ENCODE measurements around the gene IL12A. TPM values are rescaled to one million over a fixed set of nuclear protein-coding genes. Genes with fewer than 3 reads are reported as not detected.

The IL12A gene
- total RNA-seq, 4 donors from 2014 or later = 0.73 TPM; not detected in 3

- no peak overlapping the region for H3K27ac ChIP-seq
- no peaks in the 10 kb centered on the region for H3K4me1 ChIP-seq
- no peaks in the 10 kb centered on the region for H3K36me3 ChIP-seq
- DNase-seq = no peak
- H3K27me3 ChIP-seq = no peaks in the 10 kb centered on the region
- H3K9me3 ChIP-seq = no peaks in the 10 kb centered on the region
- H3K4me3 ChIP-seq = no peak overlapping the region
- TF ChIP-seq CTCF (IDR thresholded peaks at IDR 0.05) (no peak), POLR2A (IDR thresholded peaks at IDR 0.05) (no peak)
- intact Hi-C loops (cut with DNase I; ENCODE audit: low total_unique reads) = no loop called here
Observed at GRCh38 chr3:159992589-159992988, 4.0 kb downstream of the IL12A start.

- H3K9me3 ChIP-seq = no peaks in the 10 kb centered on the region
- H3K36me3 ChIP-seq = no peaks in the 10 kb centered on the region
- intact Hi-C loops (cut with DNase I; ENCODE audit: low total_unique reads) = no loop called here
- DNase-seq = no peak
- H3K27me3 ChIP-seq = no peaks in the 10 kb centered on the region
- no peaks in the 10 kb centered on the region for H3K4me1 ChIP-seq
- no peak overlapping the region for H3K4me3 ChIP-seq
- TF ChIP-seq POLR2A (IDR thresholded peaks at IDR 0.05) (no peak), CTCF (IDR thresholded peaks at IDR 0.05) (no peak)
- no peak overlapping the region for H3K27ac ChIP-seq
Observed at GRCh38 chr3:159994182-159994581, 5.5 kb downstream of the IL12A start.

- intact Hi-C loops (cut with DNase I; ENCODE audit: low total_unique reads) = no loop called here
- no peaks in the 10 kb centered on the region for H3K27me3 ChIP-seq
- no peak for DNase-seq
- no peaks in the 10 kb centered on the region for H3K36me3 ChIP-seq
- no peak overlapping the region for H3K27ac ChIP-seq
- TF ChIP-seq CTCF (IDR thresholded peaks at IDR 0.05) (no peak), POLR2A (IDR thresholded peaks at IDR 0.05) (no peak)
- H3K9me3 ChIP-seq = no peaks in the 10 kb centered on the region
- no peak overlapping the region for H3K4me3 ChIP-seq
- H3K4me1 ChIP-seq = no peaks in the 10 kb centered on the region
Observed at GRCh38 chr3:159995091-159995490, 6.5 kb downstream of the IL12A start.

- no peak for TF ChIP-seq POLR2A (IDR thresholded peaks at IDR 0.05)
- TF ChIP-seq CTCF (IDR thresholded peaks at IDR 0.05) = no peak
- H3K4me1 ChIP-seq = no peaks in the 10 kb centered on the region
- no peaks in the 10 kb centered on the region for H3K9me3 ChIP-seq
- intact Hi-C loops (cut with DNase I; ENCODE audit: low total_unique reads) = no loop called here
- H3K36me3 ChIP-seq = no peaks in the 10 kb centered on the region
- DNase-seq = no peak
- no peak overlapping the region for H3K4me3 ChIP-seq
- no peaks in the 10 kb centered on the region for H3K27me3 ChIP-seq
- H3K27ac ChIP-seq = no peak overlapping the region
Observed at GRCh38 chr3:159996018-159996417, 7.4 kb downstream of the IL12A start.

GRCh38 chr3:159996959-159997358 is 8.3 kb downstream of the IL12A start:
- intact Hi-C loops (cut with DNase I; ENCODE audit: low total_unique reads) = no loop called here
- no peak overlapping the region for H3K4me3 ChIP-seq
- H3K4me1 ChIP-seq = no peaks in the 10 kb centered on the region
- H3K27me3 ChIP-seq = no peaks in the 10 kb centered on the region
- H3K36me3 ChIP-seq = no peaks in the 10 kb centered on the region
- TF ChIP-seq POLR2A (IDR thresholded peaks at IDR 0.05) (no peak), CTCF (IDR thresholded peaks at IDR 0.05) (no peak)
- no peak overlapping the region for H3K27ac ChIP-seq
- DNase-seq = no peak
- H3K9me3 ChIP-seq = no peaks in the 10 kb centered on the region
